ENCODE results near the gene PKDCC.

GRCh38 chr2:42069568-42069967 lies 21.7 kb downstream of the PKDCC start:
- TF ChIP-seq CTCF (IDR thresholded peaks at IDR 0.05; ENCODE audit: low read depth, low read length) (no peak), EZH2phosphoT487 (IDR thresholded peaks at IDR 0.05; ENCODE audit: low read depth) (no peak)
